Measurements from ENCODE around the gene SLC22A1.
"Not testable (repeated sequence)": the region's sequence is repeated elsewhere in the genome, so short reads cannot be mapped to it uniquely, and the experiment has no call there.

Gene SLC22A1

DNA sequence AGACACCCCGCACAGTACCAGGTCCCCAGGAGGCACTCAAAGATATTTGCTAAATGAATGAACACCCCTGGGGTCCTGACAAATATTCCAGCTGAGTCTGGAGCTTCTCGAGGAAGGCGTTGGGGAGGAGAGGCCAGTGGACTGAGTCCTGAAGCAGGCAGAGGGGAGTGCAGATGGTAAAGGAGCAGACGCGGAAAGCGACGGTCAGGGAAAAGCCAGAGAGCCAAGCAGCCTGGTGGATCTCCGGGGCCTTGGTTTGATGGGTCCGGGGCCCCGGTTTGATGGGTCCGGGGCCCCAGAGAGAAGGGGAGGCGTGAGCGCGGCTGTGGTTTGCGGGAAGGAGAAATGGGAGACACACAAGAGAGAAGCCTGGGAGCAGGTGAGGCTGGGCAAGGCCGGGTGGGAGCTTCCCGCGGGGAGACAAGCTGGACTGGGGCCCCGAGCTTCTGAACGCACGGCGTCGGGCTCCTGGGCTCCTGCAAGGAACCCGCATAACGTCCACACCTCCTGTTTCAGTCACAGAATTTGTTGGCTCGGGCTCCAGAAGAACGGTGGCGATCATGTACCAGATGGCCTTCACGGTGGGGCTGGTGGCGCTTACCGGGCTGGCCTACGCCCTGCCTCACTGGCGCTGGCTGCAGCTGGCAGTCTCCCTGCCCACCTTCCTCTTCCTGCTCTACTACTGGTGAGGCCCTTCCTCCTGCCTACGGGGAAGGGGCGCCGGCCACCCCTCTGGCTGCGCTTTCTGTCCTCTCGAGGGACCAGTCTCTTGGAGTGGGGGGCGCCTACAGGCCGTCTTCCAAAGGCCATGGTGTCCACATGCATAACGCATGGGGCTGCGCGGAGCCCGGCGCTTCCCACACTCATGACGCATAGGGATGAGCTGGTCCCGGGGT is 12.1 kb downstream of the SLC22A1 start:
- Histone ChIP-seq H3K27me3 (peaks cover 44% of the 10 kb centered on the region), H3K4me3 (ENCODE audit: low read depth in 1 of 2, low read length in 1 of 2) (no peak overlapping the region), H3K9me3 (no peaks in the 10 kb centered on the region), H3K36me3 (no peaks in the 10 kb centered on the region), H3K4me1 (ENCODE audit: control insufficient read depth in 1 of 2, insufficient read depth in 1 of 2, low read depth in 1 of 2, low read length in 1 of 2) (no peaks in the 10 kb centered on the region), H3K27ac (no peak overlapping the region)
- TF ChIP-seq CTCF (IDR thresholded peaks at IDR 0.05), result no peak

DNA sequence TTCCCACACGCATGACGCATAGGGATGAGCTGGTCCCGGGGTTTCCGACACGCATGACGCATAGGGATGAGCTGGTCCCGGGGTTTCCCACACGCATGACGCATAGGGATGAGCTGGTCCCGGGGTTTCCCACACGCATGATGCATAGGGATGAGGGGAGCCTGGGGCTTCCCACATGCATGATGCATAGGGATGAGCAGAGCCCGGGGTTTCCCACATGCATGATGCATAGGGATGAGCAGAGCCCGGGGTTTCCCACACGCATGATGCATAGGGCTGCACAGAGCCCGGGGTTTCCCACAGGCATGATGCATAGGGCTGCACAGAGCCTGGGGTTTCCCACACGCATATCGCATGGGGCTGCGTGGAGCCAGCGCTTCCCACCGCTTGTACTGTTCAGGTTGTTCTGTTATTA is 12.7 kb downstream of the SLC22A1 start:
- not testable (repeated sequence) for H3K4me1 ChIP-seq (ENCODE audit: control insufficient read depth in 1 of 2, insufficient read depth in 1 of 2, low read depth in 1 of 2, low read length in 1 of 2); H3K36me3 ChIP-seq; H3K9me3 ChIP-seq; H3K27ac ChIP-seq; H3K4me3 ChIP-seq (ENCODE audit: low read depth in 1 of 2, low read length in 1 of 2)
- H3K27me3 ChIP-seq, result peaks cover 41% of the 10 kb centered on the region

- H3K4me3 ChIP-seq (ENCODE audit: low read depth in 1 of 2, low read length in 1 of 2), result no peak overlapping the region
- no peaks in the 10 kb centered on the region for H3K36me3 ChIP-seq
- no peaks in the 10 kb centered on the region for H3K4me1 ChIP-seq (ENCODE audit: control insufficient read depth in 1 of 2, insufficient read depth in 1 of 2, low read depth in 1 of 2, low read length in 1 of 2)
- TF ChIP-seq CTCF (IDR thresholded peaks at IDR 0.05), result no peak
- H3K9me3 ChIP-seq, result no peaks in the 10 kb centered on the region
- peaks cover 41% of the 10 kb centered on the region for H3K27me3 ChIP-seq
- H3K27ac ChIP-seq, result no peak overlapping the region
These were observed 13.3 kb downstream of the SLC22A1 start for GRCh38 chr6:160134779-160135547.

DNA sequence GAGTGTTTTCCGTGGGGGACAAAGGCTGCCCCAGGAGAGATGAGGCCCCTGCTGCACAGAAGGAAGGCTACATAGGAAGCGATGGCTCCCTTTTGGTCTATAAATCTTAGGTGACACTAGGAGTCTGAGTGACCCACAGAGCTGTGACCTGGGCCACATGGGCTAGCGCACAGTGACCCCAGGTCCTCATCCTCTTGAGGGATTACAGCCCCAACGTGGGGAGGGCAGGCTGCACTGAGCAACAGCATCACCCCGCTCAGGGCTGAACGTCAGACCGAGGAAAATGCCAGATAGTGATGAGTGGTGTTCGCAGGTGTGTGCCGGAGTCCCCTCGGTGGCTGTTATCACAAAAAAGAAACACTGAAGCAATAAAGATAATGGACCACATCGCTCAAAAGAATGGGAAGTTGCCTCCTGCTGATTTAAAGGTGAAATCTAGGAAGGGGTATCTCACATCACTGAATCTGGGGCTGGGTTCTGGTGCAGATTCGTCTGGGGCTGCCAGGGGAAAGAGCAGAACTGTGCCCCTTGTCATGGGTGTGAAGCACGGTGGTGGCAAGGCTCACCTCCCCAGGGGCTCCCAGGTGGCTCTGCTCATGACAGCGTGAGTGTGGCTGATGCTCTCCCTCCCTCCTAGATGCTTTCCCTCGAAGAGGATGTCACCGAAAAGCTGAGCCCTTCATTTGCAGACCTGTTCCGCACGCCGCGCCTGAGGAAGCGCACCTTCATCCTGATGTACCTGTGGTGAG is 14.5 kb downstream of the SLC22A1 start:
- no peak overlapping the region for H3K27ac ChIP-seq
- no peak for TF ChIP-seq CTCF (IDR thresholded peaks at IDR 0.05)
- H3K36me3 ChIP-seq, result no peaks in the 10 kb centered on the region

DNA sequence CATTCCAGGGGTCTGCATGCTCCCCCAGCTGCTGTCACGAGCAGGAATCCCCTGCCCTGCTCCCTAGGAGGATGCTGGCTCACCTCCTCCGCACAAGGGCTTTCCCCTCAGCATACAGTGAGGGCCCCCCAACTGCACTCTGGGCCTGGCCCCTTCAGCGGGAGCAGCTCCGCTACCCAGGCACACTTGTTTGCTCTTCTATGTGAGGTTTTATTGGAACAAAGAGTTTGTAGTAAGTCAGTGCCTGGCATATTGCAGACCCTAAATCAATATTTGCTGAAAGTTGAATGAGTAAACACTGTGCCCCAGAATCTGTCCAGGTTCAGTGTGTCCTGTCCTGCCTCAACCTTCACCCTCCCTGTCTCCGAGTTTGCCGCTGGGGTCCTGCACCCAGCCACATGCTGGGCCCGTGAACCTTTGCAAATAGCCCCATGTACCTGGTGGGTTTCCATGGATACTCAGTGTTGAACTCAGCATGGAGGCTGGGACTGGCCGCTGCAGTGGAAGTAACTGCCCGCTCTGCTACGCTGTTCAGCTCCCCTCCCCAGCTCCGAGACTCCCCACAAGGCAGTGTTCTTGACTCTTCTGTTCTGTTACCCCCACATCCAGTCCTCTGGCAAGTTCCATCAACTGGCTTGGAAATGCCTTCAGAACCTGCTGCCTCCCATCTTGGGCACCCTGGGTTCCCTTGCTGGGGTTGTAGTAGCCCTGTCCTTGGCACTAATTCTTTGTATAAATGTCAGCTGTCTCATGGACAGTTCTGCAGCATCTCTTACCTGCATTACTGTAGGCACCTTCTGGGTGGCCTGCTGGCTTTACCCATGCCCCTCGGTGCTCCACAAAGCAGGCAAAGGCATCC is 15.7 kb downstream of the SLC22A1 start:
- H3K27me3 ChIP-seq, result peaks cover 45% of the 10 kb centered on the region
- H3K27ac ChIP-seq, result no peak overlapping the region
- H3K36me3 ChIP-seq, result no peaks in the 10 kb centered on the region
- H3K9me3 ChIP-seq, result no peaks in the 10 kb centered on the region
- H3K4me3 ChIP-seq (ENCODE audit: low read depth in 1 of 2, low read length in 1 of 2), result no peak overlapping the region
- no peak for TF ChIP-seq CTCF (IDR thresholded peaks at IDR 0.05)
- H3K4me1 ChIP-seq (ENCODE audit: control insufficient read depth in 1 of 2, insufficient read depth in 1 of 2, low read depth in 1 of 2, low read length in 1 of 2), result no peaks in the 10 kb centered on the region

More for the DNA sequence above, 14.5 kb downstream of the SLC22A1 start:
- no peak overlapping the region for H3K4me3 ChIP-seq (ENCODE audit: low read depth in 1 of 2, low read length in 1 of 2)
- H3K9me3 ChIP-seq, result no peaks in the 10 kb centered on the region
- H3K4me1 ChIP-seq (ENCODE audit: control insufficient read depth in 1 of 2, insufficient read depth in 1 of 2, low read depth in 1 of 2, low read length in 1 of 2), result no peaks in the 10 kb centered on the region
- H3K27me3 ChIP-seq, result peaks cover 41% of the 10 kb centered on the region

Data from neutrophil (primary cell).